Kidney epithelial cell (primary cell): ENCODE results near the gene SYNGR3. TPM values are rescaled to one million over a fixed set of nuclear protein-coding genes. Genes with fewer than 3 reads are reported as not detected.

Experiments
- DNase-seq: peaks from one replicate; pipeline ENCODE4 v3.0.0-alpha.2; 2010; ENCODE audit warnings: low read depth
- H3K27me3 ChIP-seq: 2 replicates; pipeline ENCODE4 v1.6.0; 2011; ENCODE audit warnings: low read length; ENCODE audit not compliant: control insufficient read depth, insufficient read depth
- H3K36me3 ChIP-seq: 2 replicates; pipeline ENCODE4 v1.5.1; 2011; ENCODE audit warnings: low read length; ENCODE audit not compliant: control insufficient read depth, insufficient read depth
- H3K4me3 ChIP-seq: 2 replicates; pipeline ENCODE4 v1.5.1; 2011; ENCODE audit warnings: low read depth, mild to moderate bottlenecking, control low read depth, low read length
- CTCF ChIP-seq: IDR thresholded peaks from 2 replicates; pipeline ENCODE4 v1.5.1; 2011; ENCODE audit warnings: mild to moderate bottlenecking, moderate library complexity, low read length, control low read depth, inconsistent platforms; ENCODE audit not compliant: insufficient read depth, poor library complexity, severe bottlenecking
- total RNA-seq: library from RNA; depleted of rRNA; stranded (reverse); fragments of >200 nt; gene quantifications from 2 replicates; pipeline ENCODE4 v1.2.3, GENCODE V29; 2015

The SYNGR3 gene
- total RNA-seq, 1 donor from 2014 or later: 11.3 TPM

GRCh38 chr16:1984347-1985225 is 5.2 kb upstream of the SYNGR3 start:
- no peak for TF ChIP-seq CTCF
- H3K27me3 ChIP-seq: peaks cover 54% of the 10 kb centered on the region
- no peak for DNase-seq

GRCh38 chr16:1985466-1986150 is 4.2 kb upstream of the SYNGR3 start:
- no peak overlapping the region for H3K4me3 ChIP-seq
- no peak for TF ChIP-seq CTCF
- peaks cover 50% of the 10 kb centered on the region for H3K27me3 ChIP-seq
- DNase-seq: no peak
- H3K36me3 ChIP-seq: peaks cover 5% of the 10 kb centered on the region

More at GRCh38 chr16:1984347-1985225, 5.2 kb upstream of the SYNGR3 start:
- Histone ChIP-seq H3K36me3 (peaks cover 5% of the 10 kb centered on the region), H3K4me3 (peak overlapping the region; percentile 79)

GRCh38 chr16:1987198-1987597 is 2.6 kb upstream of the SYNGR3 start:
- DNase-seq: no peak
- H3K27me3 ChIP-seq: peaks cover 44% of the 10 kb centered on the region
- H3K4me3 ChIP-seq: no peak overlapping the region
- no peak for TF ChIP-seq CTCF
- peaks cover 5% of the 10 kb centered on the region for H3K36me3 ChIP-seq

GRCh38 chr16:1990101-1990350 is 256 bp downstream of the SYNGR3 start:
- peaks cover 29% of the 10 kb centered on the region for H3K27me3 ChIP-seq
- DNase-seq: no peak
- no peak for TF ChIP-seq CTCF
- peaks cover 5% of the 10 kb centered on the region for H3K36me3 ChIP-seq
- peak overlapping the region; percentile 31 for H3K4me3 ChIP-seq

GRCh38 chr16:1990351-1991134 is 773 bp downstream of the SYNGR3 start:
- H3K27me3 ChIP-seq: peaks cover 29% of the 10 kb centered on the region
- peaks cover 5% of the 10 kb centered on the region for H3K36me3 ChIP-seq
- TF ChIP-seq CTCF: no peak
- no peak for DNase-seq
- H3K4me3 ChIP-seq: peak overlapping the region; percentile 31
